NCI-H2227 treated with DMSO at 0.1 percent for 48 hours (cell line): ENCODE results near the gene PLA2G4B.

Source experiments
- DNase-seq: peaks from one replicate; lab custom pipeline; 2025; lab: John Stamatoyannopoulos, UW

PLA2G4B gene

DNA sequence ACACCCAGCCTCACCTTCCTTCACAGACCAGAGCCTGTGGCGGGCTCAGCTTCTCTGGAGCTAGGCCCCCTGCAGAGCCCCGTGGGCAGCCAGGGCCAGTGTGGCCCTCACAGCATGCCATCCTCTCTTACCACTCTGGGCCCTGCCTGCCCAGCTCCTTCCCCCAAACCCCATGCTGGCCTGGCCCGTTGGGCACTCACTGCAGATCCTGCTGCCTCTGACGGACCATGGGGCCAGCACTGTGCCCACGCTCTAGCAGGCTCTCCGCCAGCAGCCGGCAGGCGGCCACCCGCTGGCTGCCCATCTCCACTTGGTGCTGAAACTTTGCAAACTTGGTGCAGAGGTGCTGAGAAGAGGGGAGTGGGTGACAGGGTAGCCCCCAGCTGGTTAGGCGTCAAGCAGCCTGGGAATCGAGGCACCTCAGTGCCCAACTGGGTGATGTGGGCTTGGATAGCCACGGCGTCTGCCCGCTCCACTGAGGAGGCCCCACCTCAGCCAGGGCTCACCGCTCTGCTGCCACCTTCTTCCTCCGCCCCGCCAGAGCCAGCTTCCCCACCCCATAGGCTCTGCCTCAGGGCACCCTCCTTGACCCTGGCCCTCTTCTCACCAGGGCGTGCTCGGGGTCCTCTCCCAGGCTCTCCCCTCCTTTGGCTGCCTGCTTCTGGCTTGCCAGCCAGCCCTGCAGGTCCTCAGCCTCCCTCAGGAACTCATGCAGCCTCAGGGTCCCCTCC, 32.7 kb downstream of the PLA2G4B start:
- no peak for DNase-seq

DNA sequence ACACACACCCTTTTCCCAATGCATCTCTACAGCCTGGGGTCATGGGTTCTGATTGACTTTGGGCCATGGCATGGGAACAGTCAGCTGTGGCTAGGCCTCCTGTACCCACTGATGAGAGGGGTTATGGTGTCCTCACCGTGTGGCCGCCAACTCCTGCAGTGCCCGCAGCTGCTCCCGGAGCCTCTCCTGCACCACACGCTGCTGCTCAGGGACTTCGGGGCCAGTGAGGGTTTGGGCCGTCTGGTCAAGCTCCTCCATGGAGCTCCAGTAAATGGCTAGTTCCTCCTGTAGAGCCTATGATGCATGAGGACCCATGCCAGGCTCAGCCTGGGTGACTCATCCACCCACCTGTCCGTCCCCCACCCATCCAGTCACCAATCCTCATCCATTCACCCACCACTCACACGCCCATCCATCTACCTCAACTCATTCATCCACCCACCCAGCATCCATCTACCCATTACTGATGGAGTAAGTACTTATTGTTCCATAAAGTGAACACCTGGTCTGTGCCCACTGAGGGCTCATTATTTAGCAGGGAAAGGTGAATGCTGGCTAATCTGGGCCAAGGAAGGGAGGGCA, 33.6 kb downstream of the PLA2G4B start:
- no peak for DNase-seq

DNA sequence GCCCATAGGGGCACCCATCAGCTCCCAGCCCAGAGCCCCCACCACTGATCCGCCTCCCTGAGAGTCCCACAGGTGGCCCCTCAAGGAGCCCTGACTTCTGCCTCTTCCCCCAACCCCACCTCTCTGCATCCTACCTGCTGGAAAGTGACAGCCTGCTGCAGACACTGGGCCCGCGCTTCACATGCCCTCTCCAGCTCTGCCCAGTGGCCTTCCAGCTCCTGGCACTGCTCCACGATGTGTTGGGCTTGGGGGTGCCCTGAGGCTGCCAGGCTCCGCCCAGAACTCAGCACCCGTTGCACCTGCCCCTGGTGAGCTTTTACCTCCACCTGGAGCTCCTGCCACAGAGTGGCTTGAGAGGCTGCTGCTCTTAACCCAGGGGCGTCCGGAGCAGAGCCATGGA, 35.1 kb downstream of the PLA2G4B start:
- no peak for DNase-seq

DNA sequence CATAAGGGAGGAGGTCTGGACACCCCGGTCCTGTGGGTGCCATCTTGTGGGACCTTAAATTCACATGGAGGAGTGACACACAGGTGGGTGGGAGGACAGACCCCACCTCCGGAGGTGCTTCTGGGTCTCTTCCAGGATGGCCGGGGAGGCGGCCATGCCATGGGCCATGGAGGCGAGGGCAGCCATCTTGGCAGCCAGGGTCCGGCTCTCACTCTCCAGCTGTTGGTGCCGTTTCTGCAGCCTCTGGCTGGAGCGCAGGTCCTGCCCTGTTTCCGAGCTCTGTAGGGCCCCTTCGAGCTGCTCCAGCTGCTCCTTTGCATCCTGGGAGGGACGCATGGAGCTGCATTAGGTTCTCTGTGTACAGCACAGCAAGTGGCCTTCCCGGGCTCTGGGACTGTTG, 36.1 kb downstream of the PLA2G4B start:
- no peak for DNase-seq

DNA sequence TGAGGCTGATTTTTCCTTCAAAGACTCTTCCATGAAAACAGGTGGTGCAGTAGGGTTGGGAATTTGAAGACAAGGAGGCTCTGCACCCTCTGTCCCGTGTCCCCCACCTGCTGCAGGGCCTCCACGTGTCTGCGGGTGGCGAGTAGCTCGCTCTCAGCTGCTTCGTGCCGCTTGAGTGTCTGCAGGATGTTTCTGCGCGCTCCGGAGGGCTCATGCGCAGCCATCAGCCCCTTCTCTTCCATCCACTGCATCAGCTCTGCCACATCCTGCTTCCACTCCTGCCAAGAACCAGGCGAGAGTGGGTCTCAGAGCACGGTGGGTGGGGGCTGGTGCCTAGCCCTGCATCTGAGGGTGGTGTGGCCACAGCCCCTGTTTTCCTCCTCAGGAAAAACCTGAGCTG, 37.4 kb downstream of the PLA2G4B start:
- DNase-seq = no peak

DNA sequence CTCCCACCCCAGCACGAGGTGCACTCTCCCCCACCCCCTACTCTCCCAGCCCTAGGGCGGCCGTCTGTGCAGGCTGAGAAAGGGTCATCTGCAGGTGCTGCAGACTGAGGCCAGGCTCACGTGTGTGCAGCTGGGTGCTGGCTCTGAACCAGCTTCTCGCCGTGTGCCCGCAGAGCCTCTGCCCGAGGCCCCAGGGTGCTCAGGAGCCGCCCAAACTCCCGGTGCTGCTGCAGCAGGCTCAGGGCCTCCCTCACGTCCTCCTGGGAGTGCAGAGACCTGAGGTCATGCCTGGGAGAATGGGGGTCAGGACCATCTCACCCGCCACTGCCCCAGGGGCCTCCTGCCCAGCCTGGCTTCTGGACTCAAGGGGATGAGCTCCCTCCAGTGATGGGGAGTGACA, 38.0 kb downstream of the PLA2G4B start:
- DNase-seq = no peak

DNA sequence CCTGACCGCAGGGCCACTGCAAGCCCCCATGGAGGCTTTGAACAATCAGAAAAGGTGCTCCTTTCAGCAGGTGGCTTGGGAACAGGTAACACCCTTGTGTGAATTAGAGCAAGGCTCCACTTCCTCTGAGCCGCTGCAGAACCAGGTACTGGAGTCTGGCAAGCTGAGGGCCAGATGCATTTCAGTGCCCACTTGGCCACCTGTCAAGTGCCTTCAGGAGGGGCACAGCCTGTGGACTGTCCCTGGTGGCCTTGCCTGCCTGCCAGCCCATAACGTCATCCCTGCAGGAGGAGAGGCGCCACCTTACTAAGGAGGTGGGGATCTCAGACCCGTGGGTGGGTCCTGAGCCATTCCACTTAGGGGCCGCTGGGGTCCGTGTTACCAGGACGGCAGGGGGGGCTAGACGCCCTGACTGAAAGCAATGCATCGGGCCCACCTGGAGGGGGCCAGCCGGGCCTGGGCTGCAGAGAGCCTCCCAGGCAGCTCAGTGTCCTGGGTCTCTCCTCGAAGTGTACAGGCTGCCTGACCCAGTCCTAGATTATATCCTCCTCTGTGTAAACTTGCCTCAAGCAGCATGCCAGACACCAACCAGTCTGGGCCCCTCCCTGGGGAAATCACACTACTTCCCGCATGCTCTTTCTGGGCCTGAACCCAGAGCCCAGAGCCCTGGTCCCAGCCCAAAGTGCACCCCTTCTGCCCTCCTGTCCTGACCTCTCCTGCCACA, 39.1 kb downstream of the PLA2G4B start:
- DNase-seq = no peak

DNA sequence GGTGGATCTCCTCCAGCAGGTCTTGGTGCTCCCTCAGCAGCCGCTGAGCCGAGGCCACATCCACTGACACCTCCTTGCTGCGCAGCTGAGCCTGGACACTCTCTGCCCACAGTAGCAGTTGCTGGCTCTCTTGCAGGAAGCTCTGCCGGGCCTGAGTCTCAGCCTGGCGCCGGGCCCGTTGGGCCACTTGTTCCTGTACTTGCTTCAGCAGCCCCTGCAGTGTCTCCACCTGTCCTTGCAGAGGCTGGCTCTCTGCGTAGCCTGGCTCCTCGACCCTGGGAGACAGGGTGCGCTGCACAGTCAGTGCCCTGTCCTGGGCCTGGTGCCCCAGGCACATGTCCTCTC, 39.7 kb downstream of the PLA2G4B start:
- DNase-seq = no peak

DNA sequence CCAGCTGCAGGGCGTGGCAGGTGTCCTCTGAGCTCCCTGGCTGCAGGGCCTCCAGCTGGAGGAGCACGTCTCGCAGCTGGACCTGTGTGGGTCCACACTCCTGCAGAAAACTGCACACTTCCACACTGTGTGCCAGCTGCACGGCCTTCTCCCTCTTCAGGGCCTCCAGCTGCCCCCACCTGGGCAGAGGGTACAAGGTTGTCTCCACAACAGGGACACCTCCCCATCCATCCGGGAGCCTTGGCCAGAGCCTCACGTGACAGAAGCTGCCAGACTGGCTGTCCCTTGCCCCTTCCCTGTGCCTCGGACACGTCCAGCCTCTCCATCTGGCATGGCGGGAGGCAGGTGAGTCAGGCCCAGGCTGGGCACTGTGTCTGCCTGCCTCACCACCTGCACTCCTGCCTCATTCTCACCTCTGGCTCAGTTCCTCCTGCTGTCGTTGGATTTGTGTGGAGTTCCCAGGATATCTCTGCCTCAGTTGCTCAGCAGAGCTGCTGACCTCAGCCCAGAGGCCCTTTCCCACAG, 40.7 kb downstream of the PLA2G4B start:
- DNase-seq = no peak

DNA sequence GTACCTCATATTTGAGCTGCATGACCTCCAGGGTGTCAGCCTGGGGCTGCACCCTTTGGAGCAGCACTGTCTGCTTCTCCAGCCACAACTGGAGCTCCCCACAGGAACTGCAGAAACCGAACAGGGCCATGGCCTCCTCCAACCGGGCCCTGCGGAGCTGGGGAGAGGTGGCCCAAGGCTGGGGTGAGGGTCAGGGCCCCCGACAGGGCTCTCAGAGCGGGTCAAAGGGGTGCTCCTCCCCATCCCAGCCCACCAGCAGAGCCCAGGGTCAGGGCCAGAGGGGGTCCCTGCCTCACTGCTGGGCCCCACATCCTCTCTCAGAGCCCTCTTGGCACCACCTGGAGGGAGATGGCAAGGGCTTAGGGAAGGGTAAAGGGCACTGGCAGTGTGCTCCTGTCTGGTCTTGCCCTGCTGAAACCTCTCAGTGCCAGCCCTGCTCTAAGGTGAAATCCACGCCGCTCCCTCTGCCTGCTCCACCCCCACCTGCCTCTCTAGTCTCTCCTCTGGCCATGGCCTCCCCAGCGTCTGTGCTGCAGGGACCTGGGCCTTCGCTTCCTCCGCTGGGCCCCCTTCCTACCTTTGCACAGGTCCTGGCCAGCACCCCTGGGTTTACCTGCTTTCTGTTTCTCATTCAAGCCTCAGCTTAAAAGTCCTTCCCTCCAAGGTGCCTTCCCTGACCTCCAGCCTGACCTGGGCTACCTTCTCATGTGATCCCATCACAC, 41.7 kb downstream of the PLA2G4B start:
- no peak for DNase-seq

DNA sequence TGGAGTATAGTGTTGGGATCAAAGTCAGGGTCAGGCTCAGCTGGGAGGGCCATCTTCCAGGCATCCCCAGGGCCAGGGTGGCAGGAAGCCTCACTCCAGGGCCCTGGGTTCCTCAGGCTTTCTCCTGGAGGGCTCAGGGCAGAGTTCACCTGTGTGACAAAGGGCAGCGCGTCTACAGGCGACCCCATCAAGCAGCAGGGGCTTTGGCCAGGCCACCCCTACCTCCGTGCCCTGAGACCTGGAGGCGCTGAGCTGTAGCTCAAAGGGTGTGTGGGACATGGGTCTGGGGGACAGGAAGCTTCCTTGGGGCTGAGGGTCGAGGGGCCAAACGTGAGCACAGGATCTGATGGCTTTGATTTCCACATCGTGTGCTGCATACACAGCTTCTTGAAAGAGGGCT, 42.4 kb downstream of the PLA2G4B start:
- DNase-seq = no peak

DNA sequence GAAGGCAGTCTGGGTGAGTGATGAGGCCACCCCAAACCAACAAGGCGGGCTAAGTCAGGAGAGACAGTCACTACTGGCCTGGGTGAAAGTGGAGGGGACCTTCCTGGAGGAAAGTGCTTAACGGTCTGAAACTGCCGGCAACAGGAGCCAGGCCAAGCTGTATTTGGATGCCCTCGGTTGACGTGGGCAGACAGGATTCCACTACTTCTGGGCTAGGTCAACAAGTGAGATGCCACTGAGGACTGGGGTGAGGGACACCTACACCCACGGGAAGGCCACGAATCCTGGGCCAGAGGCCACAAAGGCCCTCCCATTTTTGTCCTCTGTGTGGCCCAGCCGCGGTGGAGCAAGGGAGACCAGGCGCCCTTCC, 42.9 kb downstream of the PLA2G4B start:
- DNase-seq = no peak

DNA sequence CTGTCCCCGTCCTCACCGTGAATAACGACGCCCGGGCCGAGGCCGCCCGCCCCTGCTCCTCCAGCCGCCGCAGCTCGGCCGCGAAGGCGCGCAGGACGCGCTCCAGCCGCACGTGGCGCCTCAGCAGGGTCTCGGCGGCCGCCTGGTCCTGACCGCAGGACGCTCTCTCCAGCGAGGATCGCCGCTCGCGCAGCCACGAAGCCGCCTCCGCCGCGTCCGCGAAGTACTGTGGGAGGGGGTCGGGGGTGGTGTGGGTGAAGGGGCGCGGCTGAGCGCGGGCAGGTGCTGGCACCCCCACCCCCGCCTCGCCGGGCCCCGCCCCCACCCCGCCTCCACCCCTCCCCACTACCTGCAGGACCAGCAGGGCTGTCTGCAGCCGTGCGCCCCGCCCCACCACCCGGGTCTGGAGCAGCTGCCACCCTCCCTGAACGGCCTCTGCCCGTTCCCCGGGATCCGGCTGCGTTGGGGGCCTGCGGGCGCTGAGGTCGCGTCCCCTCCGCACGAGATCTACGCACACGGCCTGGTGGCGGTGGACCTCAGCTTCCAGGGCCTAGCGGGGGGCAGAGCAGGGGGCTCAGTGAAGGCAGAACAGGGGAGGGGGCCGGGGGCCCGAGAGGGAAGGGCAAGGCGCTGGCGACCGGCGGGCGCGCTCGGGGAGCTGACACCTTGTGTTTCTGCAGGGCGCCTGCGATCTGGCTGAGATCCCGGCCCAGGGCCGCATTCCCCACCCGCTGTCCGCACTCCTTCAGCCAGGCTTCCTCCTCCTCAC, 43.5 kb downstream of the PLA2G4B start:
- no peak for DNase-seq

DNA sequence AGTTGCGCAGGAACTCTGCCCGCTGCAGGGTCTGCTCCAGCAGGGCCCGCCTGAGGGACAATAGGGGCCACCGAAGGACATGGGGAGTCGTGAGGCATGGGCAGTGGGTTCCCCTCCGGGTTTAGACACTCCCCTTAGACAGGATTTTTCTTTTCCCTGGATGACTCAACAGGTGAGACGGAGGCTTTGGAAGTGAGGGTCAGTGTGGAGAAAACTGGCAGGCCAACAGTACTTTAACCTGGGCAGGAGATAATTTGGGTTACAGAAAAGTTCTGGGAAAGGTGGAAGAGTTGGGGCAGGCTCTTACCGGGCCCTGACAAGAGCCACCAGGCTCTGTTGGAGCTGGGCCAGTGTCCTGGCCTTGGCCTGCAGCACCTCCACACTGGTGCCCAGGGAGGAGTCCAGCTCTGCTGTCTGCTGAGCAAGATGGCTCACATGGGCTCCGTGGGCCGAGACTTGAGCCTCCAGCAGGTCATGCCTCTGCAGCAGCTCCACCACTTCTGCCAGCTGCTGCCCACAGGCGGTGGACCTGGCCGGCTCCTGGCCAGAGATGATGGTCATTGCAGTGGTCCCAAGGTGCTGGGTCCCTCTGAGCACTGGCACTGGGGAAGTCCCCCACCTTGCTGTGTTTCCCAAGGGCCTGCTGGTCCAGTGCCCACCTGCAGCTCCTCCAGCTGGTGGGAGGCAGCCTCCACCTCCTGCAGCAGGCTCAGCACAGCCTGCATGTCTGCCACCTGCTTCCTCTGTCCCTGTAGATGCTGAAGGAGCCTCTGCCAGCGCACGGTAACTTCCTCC, 44.2 kb downstream of the PLA2G4B start:
- no peak for DNase-seq

DNA sequence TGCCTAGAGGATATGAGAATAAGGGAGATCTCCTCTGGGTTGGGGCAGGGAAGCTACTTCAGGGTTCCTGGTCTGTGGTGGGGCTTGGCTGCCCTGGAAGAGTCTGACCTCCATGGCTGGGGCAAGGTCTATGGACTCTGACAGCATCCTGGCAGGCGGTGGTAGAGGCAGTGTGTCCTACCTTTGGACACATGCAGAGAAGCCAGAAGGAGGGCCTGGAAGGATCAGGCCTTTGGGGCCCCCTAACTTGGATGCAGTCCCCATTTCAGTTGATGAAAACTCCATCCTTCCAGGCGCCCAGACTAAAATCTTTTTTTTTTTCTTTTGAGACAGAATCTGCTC, 44.8 kb downstream of the PLA2G4B start:
- no peak for DNase-seq

DNA sequence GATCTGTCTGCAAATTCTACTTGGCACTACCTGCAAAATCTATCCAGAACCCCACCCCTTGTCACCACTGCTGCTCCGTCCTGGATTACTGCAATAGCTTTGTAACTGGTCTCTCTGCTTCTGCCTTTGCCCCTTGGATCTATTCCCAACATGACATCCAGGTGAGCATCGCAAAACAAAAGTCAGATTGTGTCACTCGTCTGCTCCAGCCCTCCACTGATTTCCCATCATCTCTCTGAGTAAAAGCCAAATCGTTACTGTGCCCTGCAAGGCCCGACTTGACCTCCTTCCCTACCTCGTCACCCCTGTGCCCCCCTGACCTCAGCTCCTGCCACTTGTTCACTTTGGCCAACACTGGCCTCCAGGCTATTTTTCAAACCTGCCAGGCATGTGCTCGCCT, 45.8 kb downstream of the PLA2G4B start:
- DNase-seq = no peak

DNA sequence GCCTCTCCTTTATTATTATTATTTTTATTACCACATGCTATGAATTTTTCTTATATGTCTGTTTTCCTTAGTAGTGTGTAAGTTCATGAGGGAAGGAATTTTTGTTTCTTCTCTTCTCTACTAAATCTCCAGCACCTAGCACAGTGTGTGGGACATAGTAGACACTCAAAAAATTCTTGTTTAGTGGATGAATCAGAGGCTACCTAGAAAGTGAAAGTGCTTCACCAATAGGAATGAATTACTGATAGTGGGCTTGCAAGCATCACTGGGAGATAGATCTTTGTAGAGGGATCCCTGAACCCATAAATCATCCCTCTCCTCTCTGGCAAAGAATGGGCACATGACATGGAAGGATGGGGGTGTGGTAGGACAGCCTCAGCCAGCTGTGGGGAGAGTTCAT, 46.7 kb downstream of the PLA2G4B start:
- no peak for DNase-seq

DNA sequence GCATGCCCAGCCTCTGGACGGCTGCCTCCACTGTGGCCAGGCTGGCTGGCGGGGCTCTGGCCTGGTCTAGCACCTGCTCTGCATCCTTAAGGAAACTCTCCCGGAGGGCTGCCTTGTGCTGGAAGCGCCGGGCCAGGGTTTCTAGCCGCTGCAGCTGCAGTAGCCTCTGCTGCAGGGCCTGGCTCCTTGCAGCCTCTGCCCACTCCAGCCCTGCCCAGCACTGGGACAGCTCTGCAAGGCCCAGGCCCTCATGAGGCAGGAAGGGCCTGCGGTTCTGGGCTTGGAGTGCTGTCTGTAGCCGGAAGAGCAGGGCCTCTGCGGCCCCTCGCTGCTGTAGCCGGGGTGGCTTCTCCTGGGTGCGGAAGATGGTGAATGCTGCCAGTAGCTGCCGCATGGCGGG, 47.2 kb downstream of the PLA2G4B start:
- no peak for DNase-seq

DNA sequence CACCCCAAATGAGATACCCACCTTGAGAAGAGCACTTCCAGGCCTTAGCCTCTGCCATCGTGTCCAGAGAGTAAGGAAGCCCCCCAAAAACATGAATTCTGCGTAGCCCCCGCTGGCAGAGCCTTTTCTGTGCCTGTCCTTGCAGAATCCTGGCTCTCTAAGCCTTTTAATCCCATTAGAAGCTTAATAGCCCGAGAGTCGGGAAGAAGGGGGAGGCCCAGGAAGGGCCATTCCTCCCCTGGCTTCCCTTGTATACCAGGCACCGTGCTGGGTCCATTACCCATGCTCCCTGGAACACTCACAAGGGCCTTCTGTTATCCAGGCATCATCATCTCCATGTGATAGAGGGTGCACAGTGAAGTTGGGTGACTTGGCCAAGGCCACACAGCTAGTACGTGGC, 48.1 kb downstream of the PLA2G4B start:
- DNase-seq = no peak

DNA sequence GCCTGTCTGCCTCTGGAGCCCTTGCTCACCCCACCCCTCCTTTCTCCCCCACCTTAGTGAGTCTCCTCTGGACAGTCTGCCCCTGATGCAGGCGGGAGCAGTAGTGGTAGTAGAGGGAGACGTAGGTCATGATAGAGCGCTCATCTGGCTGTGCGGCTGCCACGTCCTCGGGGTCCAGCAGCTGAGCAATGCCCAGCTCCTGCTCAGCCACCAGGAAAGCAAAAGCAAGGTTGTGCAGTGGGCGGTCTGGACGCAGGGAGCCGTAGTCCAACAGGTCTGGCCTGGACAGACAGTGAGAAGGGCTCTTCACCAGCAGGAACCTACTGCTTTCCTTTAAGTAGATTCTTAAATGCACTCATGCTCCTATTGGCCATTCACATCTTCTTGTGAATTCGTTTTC, 48.5 kb downstream of the PLA2G4B start:
- no peak for DNase-seq

DNA sequence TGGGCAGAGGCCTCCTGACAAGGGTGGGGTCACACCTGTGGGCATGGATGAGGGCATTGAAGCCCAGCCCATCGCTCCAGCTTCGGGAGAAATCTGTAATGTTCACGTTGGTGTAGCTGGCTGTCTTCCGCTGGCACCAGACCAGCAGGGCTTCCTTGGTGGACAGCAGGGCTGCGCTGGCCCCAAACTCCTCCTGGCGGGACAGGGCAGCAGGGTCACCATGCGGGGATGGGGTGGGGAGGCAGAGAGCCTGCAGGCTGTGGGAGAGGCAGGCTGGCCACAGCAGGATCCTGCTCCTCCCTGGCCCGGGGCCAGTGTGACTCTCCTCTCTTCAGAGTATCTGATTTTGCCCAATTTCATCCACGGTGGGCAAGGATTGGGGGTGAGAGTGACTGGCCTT, 49.2 kb downstream of the PLA2G4B start:
- DNase-seq = no peak
